Erythroblast (primary cell): ENCODE data around the gene PXMP4.
A peak's percentile ranks its signal among the peaks of the same experiment; 100 is the strongest.

Source experiments
- DNase-seq, 2 experiments: peaks; one replicate each; lab custom pipeline; 2025; lab: John Stamatoyannopoulos, UW
- GATA1 ChIP-seq: IDR thresholded peaks from 2 replicates; pipeline ENCODE4 v1.6.1; 2011; ENCODE audit warnings: low read depth, mild to moderate bottlenecking, control low read depth, low read length, moderate library complexity
- POLR2A ChIP-seq: IDR thresholded peaks from 2 replicates; pipeline ENCODE4 v1.6.1; 2011; ENCODE audit warnings: mild to moderate bottlenecking, low read length

The PXMP4 gene

DNA sequence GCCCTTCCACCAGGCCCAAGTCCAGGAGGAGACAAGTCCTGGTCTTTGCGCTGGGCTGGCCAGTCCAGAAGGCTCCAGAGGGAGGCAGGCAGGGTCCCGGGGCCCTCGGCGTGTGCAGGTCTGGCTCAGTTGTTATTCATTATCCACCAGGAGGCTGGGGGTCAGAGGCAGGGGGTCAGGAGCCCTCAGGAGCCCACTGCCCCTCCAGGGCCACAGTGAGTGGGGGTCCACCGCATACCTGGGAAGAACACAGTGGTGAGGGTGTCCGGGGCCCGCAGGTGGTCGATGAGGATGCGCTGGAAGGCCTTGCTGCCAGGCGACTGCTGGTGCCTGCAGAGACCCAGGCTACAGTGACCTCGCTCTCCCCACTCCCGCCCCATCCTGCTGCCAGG lies 62.4 kb downstream of the PXMP4 start:
- no peak for DNase-seq
- TF ChIP-seq GATA1 (no peak), POLR2A (no peak)

DNA sequence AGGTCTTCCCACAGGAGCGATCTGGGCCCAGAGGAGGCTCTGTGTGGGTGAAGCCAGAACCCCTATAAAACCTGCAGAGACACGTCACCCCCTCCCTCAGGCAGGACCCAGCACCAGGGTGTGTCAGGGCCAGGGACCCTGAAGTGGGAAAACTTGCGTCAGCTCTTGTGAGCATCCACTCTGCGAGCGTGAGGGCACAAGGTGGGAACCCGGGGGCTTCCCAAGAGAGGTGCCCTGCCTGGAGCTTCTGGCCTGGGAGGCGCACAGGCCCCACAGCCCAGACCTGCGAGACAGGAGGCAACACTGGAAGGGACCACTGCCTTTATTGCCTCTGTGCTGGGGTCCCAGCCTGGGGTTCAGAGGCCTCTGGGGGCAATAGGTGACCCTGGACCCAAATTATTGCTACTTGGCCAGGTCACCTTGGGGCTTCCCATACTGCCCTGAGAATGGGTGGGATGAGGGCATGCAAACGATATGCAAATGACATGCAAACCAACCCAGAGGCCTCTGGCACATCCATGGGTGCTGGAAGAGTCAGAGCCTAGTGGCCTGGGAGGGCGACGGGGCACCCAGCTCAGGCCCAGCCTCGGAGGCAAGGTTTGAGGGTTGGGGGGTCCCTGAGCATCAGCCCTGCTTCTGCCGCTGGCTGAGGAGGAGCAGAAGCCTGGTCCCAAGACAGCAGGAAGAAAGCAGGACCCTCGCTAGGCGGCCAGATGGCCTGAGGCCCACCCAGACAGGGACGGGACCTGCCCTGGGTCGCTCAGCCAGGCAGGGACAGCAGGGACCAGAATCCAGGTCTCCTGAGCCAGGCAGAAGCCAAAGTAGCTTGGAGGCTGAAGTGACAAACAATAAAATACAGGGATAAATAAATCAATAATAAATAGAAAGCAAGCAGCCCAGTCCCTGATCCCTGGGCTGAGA lies 63.1 kb downstream of the PXMP4 start:
- DNase-seq, result no peak
- TF ChIP-seq GATA1 (no peak), POLR2A (no peak)

- no peak for DNase-seq
- no peak for TF ChIP-seq GATA1
- no peak for TF ChIP-seq POLR2A
Observed at GRCh38 chr20:33656010-33656782, 63.9 kb downstream of the PXMP4 start.

DNA sequence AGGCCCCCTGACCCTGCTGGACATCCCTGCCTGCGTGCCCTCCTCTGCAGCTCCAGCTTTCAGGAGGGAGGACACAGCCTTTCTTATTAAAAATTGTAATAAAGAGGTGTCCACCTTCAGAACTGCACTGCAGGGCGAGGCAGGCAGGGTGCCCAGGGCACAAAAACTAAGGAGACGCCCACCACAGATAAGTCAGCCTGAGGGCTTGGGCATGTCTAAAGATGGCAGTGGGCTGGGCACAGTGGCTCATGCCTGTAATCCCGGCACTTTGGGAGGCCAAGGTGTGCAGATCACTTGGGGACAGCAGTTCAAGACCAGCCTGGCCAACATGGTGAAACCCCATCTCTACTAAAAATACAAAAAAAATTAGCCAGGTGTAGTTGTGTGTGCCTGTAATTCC lies 64.9 kb downstream of the PXMP4 start:
- DNase-seq, result no peak
- TF ChIP-seq POLR2A, result no peak
- no peak for TF ChIP-seq GATA1

DNA sequence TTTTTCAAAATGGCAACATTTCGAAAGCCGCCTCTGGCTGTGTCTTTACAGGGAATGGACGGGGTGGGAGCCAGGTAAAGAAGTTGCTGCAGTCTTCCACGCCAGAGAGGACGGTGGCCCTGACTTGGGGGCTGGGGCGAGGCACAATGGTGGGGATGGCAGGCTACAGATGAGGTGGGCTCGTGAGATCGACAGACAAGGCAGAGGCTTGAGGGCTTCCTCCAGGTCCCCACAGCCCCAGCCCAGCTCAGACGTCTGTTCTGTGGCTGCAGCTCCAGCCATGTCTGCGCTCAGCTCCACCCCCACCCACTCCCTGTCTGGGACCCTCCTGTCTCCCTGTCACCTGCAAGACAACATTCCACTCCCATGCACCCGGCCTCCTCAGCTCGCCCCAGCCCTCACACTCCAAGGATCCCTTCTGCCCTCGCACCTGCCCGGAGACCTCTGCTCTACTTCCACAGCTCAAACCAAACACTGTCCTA lies 65.4 kb downstream of the PXMP4 start:
- no peak for DNase-seq
- no peak for TF ChIP-seq POLR2A
- no peak for TF ChIP-seq GATA1

GRCh38 chr20:33653900-33654596 lies 66.1 kb downstream of the PXMP4 start:
- no peak for DNase-seq
- no peak for TF ChIP-seq GATA1
- no peak for TF ChIP-seq POLR2A

- TF ChIP-seq GATA1 (no peak), POLR2A (peak; percentile 18)
- DNase-seq, result peak; percentile 60 to 75
Observed at GRCh38 chr20:33653218-33653899, 66.8 kb downstream of the PXMP4 start.
